HG02884 (cell line): ENCODE measurements around the gene PDSS2.
"Not testable (repeated sequence)": the region's sequence is repeated elsewhere in the genome, so short reads cannot be mapped to it uniquely, and the experiment has no call there.

ENCODE experiments used
- ATAC-seq: cut with Tn5 transposase; IDR thresholded peaks from one replicate; pipeline ENCODE4 v1.9.1; 2021; ENCODE audit warnings: mild to moderate bottlenecking, moderate library complexity; ENCODE audit not compliant: unreplicated experiment

PDSS2 gene

GRCh38 chr6:107128175-107128574 is 331.2 kb downstream of the PDSS2 start:
- ATAC-seq, result no peak

DNA sequence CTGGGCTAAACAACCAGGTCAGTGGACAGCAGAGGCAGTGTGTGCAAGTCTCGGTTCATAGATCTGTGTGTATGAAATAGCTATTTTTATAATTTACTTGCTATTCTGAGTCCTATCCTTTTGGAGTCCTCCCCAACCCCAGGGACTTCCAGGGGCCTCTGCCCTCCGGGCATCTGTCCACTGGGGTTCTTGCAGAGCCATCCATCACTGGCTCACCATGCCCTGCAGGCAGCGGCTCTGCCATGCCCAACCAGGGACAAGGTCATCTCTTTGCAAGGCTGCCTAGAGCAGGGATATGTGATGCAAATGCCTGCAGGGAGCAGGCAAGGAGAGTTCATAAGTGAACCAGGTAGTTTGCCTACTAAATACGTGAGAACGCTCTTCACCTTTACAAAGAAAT is 333.6 kb downstream of the PDSS2 start:
- ATAC-seq, result no peak

DNA sequence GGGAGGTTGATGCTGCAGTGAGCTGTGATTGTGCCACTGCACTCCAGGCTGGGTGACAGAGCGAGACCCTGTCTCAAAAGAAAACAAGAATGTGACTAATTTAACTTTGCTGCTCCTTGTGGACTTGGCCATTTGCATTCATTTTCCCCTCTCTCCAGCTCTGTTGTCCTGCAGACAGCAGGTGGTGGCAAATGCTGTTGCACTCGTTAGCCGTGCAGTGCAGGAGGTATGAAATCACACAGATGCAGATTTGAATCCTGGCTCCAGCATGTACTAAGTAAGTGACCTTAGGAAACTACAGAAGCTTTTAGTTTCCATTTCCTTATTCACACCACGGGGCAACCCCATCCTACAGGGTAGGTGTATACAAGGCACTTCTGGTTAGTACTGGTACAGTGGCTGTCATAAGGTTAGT is 334.4 kb downstream of the PDSS2 start:
- peak; percentile 59 for ATAC-seq

DNA sequence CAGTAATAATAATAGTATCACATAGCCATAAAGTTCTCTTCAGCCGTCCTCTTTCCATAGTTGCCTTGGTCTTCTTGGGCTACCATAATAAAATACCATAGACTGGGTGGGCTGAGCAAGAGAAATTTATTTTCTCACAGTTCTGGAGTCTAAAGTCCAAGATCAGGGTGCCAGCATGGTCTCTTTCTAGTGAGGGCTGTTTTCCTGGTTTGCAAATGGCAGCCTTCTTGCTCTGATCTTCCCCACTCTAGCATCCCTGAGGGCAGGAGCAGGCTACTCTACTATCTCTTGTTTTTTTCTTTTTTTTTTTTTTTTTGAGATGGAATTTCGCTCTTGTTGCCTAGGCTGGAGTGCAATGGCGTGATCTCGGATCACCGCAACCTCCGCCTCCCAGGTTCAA is 335.9 kb downstream of the PDSS2 start:
- ATAC-seq, result no peak

- ATAC-seq, result no peak
These were observed 336.6 kb downstream of the PDSS2 start for GRCh38 chr6:107122748-107123147.

DNA sequence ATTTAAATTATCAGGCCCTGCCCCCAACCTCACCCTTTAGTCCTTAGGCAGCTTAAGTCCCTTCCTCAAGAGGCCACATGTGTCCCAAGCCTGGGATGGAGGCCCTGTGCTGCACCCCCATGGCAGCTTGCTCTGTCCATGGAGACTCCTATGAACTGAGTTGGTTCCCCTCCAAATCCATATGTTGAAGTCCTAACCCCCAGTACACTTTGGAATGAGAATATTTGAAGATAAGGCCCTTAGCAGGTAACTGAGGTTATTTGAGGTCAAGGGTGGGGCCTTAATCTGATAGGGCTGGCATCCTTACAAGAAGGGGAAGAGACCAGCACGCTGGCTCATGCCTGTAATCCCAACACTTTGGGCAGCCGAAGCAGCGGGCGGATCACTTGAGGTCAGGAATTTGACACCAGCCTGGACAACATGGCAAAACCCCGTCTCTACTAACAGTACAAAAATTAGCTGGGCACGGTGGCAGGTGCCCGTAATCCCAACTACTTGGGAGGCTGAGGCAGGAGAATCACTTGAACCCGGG is 337.3 kb downstream of the PDSS2 start:
- no peak for ATAC-seq

DNA sequence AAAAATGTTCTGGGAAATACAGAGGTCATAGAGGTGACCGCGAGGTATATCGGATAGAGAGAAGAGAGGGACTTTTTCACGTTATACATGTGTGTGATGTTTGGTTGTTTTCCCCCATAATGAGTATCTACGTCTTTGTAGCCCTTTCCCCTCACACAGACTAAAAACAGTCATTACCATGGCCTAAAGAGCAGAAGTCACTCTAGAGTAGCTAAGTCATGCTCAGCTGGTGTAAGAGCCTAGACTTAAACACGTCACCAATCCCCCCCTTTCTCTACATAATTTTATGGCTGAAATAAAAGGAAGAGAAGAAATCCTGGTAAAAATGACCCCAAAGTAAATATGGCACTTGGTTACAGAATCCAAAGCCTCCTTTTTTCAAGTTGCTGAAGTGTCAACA is 338.1 kb downstream of the PDSS2 start:
- ATAC-seq, result no peak

DNA sequence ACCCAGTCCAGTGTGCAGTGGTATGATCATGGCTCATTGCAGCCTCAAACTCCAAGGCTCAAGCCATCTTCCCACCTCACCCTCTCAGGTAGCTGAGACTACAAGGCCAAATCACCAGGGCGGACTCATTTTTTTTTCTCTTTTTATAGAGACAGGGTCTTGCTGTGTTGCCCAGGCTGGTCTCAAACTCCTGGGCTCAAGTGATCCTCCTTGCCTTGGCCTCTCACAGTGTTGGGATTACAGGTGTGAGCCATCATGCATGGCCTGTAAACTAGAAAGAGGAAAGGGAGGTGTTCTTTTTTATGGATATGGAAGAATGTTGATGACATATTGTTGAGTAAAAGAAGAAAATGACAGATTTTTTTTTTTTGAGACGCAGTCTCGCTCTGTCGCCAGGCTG is 339.0 kb downstream of the PDSS2 start:
- no peak for ATAC-seq

GRCh38 chr6:107118976-107119375 is 340.4 kb downstream of the PDSS2 start:
- ATAC-seq, result no peak

DNA sequence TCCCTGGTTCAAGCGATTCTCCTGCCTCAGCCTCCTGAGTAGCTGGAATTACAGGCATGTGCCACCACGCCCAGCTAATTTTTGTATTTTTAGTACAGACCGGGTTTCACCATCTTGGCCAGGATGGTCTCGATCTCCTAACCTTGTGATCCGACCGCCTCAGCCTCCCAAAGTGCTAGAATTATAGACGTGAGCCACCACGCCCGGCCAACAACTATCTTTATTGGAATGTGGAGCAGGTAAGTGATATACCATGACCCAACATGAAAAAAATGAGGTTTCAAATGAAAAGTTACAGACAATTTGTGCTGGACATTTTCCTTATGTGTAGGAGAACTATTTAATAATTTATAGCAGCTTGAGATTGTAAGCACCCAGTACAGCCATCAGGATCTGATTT is 340.8 kb downstream of the PDSS2 start:
- ATAC-seq, result not testable (repeated sequence)

- no peak for ATAC-seq
These were observed 342.4 kb downstream of the PDSS2 start for GRCh38 chr6:107116931-107117330.

DNA sequence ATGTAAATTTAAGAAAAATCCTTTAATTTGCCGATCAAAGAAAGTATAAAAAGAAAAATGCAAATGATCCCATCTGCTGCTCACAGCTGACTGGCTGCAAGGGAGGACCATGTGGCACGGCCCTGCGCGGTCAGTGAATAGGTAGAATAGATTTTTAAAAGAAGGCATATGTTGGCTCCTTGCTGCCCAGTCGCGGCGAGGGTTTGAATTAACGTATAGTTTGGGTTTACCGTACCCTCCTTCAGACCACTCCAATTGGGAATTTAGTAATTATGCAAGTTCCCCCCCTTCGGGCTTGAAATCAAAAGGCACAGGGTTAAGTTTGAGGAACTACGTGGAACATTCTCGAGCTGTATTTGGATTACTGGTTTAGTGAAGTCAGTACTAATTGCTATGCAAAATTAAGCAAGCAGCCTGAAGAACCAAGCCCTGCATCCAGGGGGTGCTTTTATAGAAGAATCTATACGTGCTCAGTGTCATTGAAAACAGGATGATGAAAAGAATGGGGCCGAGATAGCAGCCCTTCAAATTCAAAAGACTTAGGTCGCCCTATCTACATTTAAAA is 343.0 kb downstream of the PDSS2 start:
- no peak for ATAC-seq

- no peak for ATAC-seq
These were observed 343.6 kb downstream of the PDSS2 start for GRCh38 chr6:107115695-107116327.

GRCh38 chr6:107114926-107115694 is 344.3 kb downstream of the PDSS2 start, which contains the start of gene BEND3:
Gene BEND3, minus strand, starts transcription at chr6:107115515. Its CDS starts 16,230 bp downstream, at chr6:107099285.
- ATAC-seq, result peak; percentile 19

DNA sequence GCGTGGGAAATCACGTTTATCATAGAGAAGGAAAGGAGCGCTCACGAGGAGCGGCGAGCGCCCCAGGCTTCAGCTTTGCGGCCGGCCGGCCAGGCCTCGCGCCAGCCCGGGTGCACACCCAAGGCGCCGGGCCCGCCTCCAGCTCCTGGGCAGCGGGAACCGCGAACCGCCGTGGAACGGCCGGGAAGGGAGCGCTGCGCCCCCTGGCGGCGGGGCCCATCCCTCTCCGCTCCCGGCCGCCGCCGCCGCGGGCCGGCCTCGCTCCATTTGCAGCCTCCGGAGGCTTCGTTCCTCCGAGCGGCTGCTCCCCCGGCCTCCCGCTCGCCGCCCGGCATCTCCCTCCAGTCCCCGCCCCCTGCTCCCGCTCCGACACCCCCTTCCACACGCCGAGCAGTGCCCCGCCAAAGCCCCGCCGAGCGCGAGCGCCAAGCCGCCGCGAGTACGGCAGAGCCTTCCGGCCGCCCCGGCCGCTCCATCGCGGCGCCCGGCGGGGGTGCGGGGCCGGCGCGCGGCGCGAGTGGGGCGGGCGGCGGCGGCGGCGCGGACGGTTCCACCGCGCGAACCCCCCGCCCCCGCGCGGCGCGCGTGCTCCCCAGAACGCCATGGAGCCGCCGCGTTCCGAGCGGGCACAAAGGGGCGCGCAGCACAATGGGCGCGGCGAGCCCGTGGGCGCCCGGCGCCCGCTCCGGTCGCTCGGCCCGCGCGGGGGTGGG is 345.0 kb downstream of the PDSS2 start:
- ATAC-seq, result peak; percentile 60

GRCh38 chr6:107110200-107110599 is 349.2 kb downstream of the PDSS2 start:
- no peak for ATAC-seq

GRCh38 chr6:107108201-107108890 is 351.0 kb downstream of the PDSS2 start:
- ATAC-seq, result no peak

DNA sequence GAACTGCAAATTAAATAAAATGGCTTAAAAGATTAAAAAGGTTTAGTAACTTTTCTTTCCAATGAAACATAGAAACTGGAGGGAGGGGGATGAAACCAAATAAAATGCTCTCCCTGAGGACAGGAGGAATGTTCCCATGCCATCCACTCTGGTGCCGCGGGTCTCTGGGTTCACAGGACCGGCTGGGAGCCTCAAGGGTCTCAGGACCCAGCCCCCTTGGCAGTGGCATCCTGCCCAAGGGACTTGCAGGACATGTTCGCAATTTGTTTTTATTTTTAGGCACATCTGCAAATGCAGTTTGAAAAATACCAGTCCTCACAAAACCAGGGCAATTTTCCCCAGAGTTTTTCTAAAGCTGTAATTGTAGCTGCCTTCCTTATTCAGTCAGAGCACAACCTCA is 351.6 kb downstream of the PDSS2 start:
- ATAC-seq, result no peak

DNA sequence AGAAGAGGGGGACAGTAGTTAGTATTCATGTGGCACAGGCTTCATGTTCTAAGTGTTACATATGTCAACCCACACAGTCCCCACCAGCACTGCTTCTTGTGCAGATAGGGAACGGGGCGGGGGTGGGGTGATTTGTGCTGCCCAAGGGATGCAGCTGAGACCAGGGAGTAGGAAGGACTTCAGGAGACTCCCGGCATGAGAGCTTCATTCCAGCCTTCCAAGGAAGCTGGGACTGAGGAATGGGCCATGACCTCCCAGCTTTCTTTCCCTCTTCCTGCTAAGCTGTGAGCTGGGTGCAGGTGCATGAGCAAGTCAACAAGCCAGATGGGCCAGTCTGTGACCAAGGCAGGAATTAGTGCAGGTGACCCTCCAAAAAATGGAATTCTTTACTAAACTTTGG is 353.2 kb downstream of the PDSS2 start:
- no peak for ATAC-seq

DNA sequence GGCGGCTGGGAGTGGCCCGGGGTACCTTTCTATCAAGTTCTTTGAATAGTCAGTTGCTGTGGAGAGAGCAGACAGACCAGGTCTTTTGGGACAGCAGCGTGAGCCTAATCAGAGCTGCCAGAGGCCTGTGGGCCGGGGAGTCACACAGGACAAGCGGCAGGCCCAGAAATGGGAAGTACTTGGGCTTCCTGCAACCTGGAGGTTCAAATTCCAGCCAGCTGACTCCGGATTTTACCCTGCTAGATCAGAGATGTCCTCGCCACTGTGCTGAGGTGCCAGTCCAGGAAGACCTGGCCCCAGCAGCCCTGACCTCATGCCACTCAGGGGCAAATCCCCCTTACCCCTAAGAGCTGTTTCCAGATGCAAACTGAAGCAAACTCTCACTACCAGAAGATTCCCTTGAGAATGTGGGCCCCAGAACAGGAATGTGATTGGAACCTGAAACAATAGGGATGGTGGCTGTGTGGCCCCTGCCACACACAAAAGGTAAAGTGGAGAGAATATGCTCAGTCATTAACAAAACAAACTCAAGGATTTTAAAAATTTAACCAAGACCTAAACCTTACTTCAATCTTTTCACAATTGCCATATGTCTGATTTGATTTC is 353.8 kb downstream of the PDSS2 start:
- no peak for ATAC-seq
